Glomerular visceral epithelial cell (primary cell): ENCODE results near the gene UNC5C.
A peak's percentile ranks its signal among the peaks of the same experiment; 100 is the strongest.

ENCODE experiments used
- DNase-seq: peaks from one replicate; pipeline ENCODE4 v3.0.0-alpha.2; 2016; ENCODE audit errors: extremely low spot score

The UNC5C gene

GRCh38 chr4:95268819-95269565, 279.8 kb downstream of the UNC5C start:
- peak; percentile 35 for DNase-seq

- peak; percentile 74 for DNase-seq
Observed at GRCh38 chr4:95267081-95267480, 281.7 kb downstream of the UNC5C start.

GRCh38 chr4:95265814-95266740, 282.7 kb downstream of the UNC5C start:
- DNase-seq = no peak

DNA sequence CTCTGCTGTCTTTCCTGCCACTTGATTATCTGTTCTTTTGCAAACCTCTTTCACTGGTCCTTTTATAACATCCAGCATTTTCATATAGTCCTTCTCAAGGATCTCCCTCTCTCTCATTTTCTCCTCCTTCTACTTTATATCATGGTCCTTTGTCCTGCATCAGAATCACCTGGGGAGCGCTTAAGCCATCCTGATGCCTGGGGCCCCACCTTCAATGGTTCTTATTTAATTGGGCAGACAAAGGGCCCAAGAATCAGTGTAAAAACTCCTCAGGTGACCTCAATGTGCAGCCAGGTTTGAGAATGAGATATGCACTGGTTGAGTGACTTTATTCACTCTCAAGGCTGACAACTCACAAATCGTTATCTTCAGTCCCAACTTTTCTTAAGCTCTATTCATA, 283.9 kb downstream of the UNC5C start:
- no peak for DNase-seq

DNA sequence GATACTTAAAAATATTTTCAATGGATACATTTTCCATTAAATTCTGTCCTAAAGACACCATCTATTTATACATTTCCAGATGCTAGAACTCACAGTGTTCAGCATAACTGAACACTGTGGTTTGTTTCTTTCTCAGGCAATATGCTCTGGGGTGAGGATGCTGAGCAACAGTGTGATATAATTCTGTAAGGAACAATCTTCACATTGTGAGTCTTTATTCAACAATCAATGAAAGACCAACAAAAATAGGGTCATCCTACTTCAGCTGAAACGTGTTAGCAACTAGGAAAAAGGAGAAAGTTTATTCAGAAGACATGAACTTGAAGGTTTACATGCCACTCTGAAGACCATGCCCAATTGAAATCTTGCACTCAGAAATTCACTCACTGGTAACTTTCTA, 284.8 kb downstream of the UNC5C start:
- DNase-seq = no peak

DNA sequence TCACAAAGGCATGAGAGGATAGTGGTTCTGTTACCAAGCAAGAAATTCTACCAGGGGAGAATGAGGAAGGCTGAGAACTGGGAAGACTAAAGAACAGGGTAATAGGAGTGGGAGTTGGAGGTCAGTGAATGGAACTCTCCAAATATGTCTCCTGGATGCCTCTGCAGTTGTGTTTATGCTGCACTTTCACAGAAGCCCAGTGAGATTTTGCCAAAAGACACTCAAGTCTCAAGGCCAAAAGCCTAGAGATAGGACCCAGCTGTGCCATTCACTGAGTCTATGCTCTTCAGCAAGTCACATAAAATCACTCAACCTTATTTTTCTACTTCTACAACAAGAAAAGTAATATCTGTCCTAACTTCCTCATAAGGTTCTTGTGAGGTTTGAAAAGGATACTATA, 285.4 kb downstream of the UNC5C start:
- no peak for DNase-seq

DNA sequence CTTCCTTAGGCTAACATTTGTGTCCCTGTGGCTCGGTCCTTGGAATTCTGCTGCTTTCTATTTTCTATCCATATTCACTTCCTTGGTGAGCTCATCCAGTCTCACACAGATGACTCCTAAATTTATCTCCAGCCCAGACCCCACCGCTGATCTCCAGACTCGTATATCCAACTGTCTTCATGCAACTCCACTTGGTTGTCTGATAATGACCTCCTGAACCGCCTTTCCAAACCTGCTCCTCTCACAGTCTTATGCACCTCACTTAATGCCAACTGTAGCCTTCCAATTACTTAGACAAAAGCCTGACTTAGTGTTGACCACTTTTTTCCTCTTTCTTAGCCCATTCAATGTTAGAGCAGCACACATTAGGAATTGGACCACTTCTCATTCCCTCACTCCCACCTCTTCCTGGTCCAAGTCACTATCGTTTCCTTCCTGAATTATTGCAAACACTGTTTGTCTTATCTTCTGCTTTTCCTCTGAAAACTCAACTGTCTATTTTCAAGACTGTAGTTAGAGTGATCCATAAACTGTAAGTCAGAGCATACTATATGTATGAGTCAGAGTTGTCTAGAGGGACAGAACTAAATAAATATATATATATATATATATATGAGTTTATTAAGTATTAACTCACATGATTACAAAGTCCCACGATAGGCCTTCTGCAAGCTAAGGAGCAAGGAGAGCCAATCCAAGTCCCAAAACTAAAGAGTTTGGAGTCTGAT, 292.5 kb downstream of the UNC5C start:
- DNase-seq = no peak

GRCh38 chr4:95255396-95256107, 293.2 kb downstream of the UNC5C start:
- DNase-seq = peak; percentile 40

DNA sequence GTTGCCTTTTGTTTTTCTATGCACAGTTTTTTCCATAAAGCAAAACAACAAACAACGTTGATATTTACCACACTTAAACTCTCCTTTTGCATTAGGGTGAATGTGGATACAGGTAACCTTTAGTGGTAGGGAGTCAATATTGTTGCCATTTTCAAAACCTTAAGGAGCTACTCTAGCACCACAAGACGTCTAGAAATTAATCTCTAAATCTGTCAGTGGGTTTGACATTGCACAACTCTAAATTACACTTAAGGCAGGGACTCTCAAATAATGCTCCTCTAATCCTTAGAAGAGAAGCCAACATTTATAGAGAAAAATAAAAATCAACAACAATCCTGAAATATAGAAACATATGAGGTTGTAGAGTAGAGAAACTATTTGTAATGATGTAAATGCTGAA, 297.2 kb downstream of the UNC5C start:
- DNase-seq = no peak

- DNase-seq = no peak
Observed at GRCh38 chr4:95250544-95251137, 298.1 kb downstream of the UNC5C start.

DNA sequence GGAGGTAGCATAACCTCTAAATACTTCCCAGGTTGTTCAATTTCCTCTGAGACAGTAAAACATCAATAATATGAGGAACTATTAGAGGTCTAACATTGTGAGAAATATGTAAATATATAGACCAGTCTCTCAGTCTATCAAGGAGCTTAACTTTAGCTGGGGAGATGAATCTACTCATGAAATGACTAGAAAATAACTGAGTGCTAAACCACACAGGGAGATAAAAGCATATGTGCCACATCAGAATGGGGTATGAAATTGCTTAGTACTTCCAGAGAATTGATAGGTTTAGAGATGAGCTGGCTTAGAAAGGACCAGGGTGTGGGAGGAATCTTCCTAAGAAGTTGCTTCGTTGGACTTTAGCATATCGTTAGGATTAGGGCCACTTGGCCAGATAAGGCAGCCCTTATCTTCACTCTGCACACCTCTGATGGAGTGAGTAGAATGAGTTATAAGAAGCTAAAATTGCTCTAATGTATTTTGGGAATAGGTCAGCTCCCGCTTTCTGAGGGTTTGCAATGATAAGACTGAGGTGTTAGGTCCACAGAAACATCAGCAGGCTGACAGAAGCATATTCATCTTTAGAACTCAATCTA, 299.2 kb downstream of the UNC5C start:
- no peak for DNase-seq

- DNase-seq = no peak
Observed at GRCh38 chr4:95248720-95249425, 299.9 kb downstream of the UNC5C start.

DNA sequence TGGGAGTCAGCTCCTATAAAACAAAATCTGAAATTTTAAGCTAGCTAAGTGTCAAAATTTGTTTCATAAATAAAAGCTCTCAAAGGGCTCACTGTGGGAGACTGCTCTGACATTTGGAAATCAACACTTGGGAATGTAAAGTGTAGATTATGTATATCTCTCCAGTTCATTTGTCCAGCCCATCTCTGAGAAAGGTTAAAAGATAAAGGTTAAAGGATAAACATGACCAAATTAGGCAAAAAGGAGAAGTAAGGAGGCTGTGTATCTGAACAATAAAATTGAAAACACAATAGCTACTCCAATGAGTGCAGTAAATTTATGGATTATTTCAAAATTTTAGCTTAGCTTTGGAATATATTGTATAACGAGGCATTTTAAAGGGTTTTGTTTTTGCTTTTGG, 304.9 kb downstream of the UNC5C start:
- no peak for DNase-seq

GRCh38 chr4:95238554-95238953, 310.2 kb downstream of the UNC5C start:
- DNase-seq = no peak

- no peak for DNase-seq
Observed at GRCh38 chr4:95232358-95233156, 316.2 kb downstream of the UNC5C start.

DNA sequence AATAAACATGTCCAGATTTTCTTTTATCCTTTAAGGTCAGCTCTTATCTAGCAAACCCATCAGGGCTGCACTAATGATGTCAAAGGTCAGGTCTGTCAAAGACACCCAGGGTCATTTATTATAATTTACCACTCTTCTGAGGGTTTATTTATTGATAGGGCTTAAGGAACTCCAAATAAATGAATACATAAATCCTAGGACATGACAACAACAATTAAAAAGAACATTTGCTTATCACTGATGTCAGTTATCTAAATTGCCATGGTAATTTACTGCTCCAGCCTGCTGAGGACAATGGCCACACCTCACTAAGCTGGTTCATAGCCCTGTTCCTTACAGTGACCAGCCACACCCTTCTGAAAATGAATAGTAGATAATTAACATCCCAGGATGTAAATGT, 317.1 kb downstream of the UNC5C start:
- DNase-seq = no peak

GRCh38 chr4:95225849-95226248, 322.9 kb downstream of the UNC5C start:
- DNase-seq = no peak

DNA sequence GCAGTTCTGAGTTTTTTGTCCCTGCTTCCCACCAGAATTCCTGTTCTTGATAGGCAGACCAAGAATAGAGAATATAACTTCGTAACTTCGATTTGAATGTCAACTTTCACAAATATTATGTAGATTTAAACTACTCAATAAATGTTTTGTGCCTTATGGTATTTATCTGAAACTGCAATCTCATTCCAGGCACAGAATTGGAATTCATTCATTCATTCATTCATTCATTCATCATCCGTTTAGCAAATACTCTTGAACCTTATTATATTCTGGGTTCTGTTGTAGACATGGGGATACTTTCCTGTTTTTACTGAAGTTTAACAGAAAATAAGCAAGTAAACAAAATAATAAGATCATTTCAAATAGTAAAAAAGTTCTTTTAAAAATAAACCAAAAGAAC, 324.4 kb downstream of the UNC5C start:
- no peak for DNase-seq
